DND-41 (cell line): ENCODE data around the gene EGFL6.

Experiments used
- CTCF ChIP-seq: IDR thresholded peaks from 2 replicates; pipeline ENCODE4 v1.5.1; 2012; ENCODE audit warnings: borderline replicate concordance, low read length, moderate library complexity, mild to moderate bottlenecking; ENCODE audit not compliant: poor library complexity, severe bottlenecking; ENCODE audit errors: extremely low read depth
- EZH2 ChIP-seq: IDR thresholded peaks from 3 replicates; pipeline ENCODE4 v1.6.1; 2012; ENCODE audit warnings: borderline replicate concordance, low read depth, mild to moderate bottlenecking, moderate library complexity, low read length, inconsistent platforms; ENCODE audit not compliant: severe bottlenecking

- no peak for TF ChIP-seq CTCF
- no peak for TF ChIP-seq EZH2
Observed at GRCh38 chrX:13664020-13664419, 94.6 kb downstream of the EGFL6 start.
